ENCODE data around the gene GJB4.
"Not testable (repeated sequence)": the region's sequence is repeated elsewhere in the genome, so short reads cannot be mapped to it uniquely, and the experiment has no call there.

Gene GJB4

DNA sequence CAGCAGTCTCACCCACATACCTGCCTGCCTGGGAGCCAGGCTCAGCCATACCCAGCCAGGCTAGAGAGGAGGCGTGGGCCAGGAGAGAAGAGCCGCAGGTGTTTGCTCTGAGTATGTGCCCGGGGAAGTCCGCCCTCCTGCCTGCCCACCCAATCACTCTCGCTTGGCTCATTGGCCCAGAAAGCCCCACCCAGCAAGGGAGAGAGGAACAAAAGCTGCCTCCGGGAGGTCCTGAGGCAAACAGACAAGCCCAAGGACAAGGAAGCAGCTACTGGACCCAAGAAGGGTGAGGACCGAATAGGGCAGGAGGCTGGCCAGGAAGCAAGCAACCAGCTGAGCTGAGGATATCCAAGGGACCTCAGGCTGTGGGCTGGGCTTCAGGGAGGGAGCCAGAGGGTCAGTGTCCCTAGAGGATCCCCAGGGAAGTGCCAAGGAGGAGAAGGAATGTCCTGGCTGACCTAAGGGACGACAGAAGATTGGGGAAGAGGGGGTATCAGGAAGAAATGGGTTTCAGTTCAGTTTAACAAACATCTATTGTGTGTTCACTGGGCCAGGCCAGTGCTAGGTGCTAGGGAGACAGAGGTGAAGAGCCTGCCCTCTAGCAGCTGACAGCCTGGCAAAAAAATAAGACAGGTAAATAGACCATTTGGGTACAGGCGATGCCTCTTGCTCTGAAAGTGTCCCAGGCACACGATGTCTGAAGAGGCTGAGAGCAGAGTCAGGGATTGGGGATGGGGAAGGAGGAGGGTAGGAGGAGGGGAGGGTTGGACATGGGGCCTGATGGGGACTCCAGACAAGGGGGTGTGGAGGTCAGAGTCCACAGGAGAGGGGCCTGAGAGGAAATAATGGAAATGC, at the start of gene GJB4:
Gene GJB4 (plus strand): TSS at position 238 of the 855 bp plus-strand sequence. CDS start 1,515 bp downstream, outside the sequence.
- no peak for DNase-seq

DNA sequence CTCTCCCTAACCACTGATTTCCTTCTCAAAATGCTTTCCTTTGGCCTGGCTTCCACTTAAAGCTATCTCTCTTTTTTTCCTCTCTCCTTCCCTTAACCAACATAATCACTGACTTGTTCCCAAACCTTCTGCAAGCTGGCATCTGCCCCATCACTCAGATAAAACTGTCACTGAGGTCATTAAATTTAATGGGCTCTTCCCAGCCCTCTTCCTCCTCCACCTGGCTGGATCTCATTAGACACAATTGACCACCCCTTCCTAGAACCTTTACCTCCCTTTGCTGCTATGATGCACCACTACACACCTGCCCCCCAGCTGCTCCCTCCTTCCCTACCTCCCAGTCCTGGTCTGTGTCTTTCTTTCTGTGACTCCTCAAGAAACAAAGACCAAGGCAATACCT, 48.7 kb upstream of the GJB4 start:
- DNase-seq: no peak

DNA sequence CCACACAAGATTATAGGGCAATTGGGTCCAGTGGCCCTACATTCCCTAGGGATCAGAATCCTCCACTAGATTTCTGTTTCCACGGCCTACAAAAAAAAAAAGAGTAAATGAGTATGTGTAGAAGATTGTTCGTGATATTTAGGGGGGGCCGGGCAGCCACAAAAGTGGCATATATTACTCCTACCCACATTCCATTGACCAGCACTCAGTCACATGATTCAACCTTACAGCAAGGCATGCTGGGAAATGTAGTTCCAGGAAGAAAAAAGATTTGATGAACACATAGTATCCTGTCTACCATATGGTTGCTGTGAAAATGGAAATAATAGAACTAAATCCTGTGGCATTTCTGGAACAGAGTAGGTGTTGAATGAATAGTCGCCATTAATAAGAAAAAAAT, 48.1 kb upstream of the GJB4 start:
- DNase-seq: no peak

- no peak for DNase-seq
Observed at GRCh38 chr1:34712007-34712688, 47.4 kb upstream of the GJB4 start.

DNA sequence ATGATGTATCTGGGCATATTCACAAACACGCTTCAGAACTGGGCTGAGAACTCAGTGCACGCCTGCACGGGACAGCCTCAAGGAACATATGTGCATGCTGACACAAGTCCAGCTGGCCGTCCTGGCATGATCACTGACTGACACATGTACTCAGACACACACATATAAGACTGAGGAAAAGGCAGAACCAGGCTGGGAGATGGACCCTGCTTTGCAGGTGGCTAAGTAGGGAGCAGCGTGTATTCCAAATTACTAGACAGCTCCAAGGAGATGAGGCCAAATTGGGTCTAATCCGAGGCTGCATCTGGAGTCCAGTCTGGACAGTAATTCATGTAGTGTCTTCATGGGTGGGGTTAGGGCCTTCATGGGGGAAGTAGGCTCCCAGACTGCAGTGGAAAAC, 46.1 kb upstream of the GJB4 start:
- DNase-seq: no peak

GRCh38 chr1:34714386-34714785, 45.2 kb upstream of the GJB4 start:
- no peak for DNase-seq

- no peak for DNase-seq
Observed at GRCh38 chr1:34715139-34715538, 44.4 kb upstream of the GJB4 start.

DNA sequence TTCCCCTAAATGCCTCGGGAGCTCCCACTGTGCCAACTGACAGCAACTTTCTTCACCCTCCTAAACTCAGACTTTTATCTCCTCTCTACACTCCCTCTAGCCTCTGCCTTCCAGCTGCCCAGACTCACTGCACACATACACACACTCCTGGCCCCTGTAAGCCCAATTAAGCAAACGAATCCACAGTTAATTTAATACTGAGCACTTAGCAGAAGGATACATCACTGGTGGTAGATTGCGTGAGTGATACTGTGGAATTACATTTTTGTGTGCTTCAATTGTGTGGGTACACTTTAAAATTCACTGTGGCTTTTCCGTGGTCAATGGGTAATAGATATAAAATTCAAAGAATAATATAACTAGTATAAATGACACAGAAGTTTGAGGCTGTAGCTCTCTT, 38.3 kb upstream of the GJB4 start:
- DNase-seq: no peak

DNA sequence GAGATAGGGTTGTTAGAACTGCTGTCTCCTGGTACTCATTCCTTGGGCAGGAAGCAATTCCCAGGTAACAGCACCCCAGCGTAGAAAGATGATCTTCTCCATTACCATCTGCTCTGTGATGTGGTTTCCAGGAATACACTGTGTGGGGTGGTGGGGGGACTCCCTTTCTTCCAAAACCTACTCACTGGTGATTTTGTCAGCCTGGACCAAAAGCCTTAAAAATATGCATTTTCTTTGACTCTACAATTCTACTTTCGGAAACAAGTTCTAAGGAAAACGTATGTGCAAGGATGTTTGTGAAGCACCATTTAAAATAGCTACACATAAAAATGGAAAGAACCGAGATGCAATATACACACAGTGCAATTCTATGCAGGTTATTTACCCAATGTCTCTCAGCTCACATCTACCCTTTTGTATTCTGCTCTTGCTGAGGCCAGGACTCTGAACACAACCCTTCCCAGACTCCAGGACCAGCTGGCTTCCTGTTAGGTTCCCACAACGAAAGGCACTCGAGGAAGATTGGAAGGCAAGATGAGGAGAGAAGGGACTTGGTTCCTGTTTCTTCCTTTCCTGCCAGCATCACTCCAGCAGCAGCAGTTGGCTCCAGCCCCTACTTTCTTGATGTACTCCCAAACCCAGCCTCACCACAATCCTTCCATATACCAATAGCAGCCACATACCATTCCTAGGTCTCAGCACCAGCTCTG, 37.7 kb upstream of the GJB4 start:
- DNase-seq: no peak

DNA sequence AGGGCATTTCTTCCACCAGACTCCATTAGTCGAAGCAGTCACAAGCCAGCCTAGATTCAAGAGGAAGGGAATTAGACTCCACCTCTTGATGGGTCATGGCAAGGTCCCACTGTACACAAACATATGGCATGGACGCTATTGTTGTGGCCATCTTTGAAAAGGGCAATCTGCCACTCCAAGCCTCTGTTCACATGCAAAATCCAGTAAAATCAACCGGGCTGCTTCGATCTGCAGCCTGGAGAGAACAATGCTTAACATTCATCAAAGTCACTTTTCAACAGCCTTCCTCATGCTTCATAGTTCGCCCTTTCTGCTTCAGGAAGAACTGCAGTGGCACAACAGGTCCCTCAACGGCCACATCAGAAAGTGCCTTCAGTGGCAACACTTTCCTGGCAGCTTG, 32.7 kb upstream of the GJB4 start:
- DNase-seq: no peak

GRCh38 chr1:34730485-34730884, 29.1 kb upstream of the GJB4 start:
- no peak for DNase-seq

GRCh38 chr1:34732831-34733230, 26.7 kb upstream of the GJB4 start:
- not testable (repeated sequence) for DNase-seq

- DNase-seq: no peak
Observed at GRCh38 chr1:34736692-34737091, 22.8 kb upstream of the GJB4 start.

DNA sequence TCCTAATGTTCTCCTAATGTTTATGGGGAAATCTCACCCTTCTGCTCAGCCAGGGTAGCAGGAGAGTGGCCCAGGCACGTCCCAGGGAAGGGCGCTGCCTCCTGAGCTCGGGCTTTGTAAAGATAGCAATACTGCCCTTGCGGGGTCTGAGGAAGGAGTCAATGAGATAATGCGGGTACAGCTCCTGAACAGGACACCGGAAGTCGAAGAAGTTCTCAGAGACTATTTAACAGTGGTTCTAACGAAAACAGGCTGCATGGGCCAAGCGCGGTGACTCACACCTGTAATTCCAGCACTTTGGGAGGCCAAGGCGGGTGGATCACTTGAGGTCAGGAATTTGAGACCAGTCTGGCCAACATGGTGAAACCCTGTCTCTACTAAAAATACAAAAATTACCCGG, 22.3 kb upstream of the GJB4 start:
- not testable (repeated sequence) for DNase-seq

DNA sequence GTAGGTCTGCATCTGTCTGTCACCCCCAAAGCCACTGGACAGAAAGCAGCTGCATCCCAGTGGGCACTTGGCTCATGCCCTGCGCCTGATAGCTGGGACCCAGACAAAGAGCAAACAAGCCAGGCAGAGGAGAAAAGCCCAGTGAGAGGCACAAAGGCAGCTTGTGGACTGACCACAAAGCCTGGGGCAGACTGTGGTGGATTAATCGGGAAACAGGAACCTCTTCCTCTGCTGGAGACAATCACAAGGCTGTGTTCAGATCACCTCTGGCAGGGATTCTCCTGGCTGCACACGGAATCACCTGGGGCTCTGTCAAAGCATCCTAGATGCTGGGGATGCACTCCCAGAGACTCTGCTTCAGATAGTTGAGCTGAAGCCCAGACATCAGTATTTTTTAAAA, 19.9 kb upstream of the GJB4 start:
- no peak for DNase-seq

DNA sequence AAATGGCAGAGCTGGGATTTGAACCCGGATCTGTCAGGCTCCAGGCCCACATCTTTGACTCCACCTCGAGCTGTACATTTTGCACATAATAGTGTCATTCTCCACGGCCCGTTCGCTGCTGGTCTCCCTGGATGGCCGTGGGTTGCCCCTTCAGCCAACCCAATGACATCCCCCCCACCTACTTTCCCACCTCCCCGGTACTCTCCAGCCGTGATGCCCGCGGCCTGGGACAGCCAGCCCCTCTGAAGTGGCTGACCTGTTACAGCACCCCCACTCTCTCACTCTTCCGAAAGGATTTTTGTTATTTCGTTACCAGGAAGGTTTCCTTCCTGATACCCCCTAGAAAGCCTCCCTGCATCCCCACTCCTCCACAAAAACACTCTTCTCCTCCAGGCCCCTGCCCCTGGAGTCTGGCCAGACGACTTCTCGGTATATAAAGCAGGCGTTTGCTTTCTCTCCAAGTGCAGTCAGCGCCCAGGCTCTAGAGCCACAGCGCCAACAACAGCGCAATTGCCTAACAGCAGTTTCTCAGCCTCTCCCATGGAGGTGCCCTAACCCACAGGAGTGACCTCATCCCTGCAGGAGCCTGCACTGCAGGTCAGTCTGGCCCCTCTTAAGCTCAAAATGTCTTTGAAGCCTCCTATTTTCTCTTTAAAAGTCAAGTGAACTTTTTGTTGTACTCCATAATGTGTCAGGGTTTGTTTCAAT, 19.2 kb upstream of the GJB4 start:
- DNase-seq: no peak

DNA sequence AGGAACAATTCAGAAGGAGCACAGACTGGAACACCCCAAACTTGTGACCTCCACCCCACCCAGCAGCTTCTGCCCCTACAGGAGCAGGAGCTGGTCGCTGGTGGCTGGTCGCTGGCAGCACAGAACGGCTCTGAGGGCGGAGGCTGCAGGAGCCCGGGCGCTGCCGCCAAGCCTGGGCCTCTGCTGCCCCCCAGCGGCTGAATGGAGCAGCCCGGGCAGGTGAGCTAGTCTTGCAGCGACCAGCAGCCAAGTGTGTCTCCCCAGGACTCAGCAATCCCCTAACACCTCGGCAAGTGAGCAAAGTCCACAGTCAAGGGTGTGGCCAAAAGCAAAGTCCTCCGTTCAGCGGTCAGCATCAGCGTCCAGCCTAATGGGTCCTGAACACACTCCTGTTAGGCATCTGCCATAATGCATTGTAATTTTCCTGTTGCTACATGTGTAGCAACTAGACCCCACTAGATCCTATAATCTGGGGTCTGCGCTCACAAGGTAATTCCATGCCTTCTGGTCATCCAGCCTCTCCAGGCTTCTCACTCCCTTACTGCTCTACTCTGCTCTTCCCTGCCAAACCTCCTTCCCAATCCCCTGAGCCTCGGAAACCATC, 16.8 kb upstream of the GJB4 start:
- DNase-seq: peak; percentile 47

DNA sequence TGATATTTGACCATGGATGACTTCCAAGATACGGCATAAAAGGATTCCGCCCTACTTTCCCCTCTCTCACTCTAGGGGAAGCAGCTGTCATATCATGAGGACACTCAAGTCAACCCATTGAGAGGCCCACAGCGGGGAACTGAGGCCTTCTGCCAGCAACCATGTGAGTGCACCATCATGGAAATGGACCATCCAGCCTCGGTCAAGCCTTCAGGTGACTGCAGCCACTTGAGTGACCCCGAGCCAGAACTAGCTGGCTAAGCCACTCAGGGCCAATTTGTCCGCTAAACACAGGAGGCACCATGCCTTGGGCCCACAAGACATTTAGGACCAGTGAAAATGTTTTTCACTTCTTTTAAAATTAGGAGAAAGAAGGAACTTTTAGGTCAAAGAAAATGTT, 15.8 kb upstream of the GJB4 start:
- DNase-seq: peak; percentile 5

DNA sequence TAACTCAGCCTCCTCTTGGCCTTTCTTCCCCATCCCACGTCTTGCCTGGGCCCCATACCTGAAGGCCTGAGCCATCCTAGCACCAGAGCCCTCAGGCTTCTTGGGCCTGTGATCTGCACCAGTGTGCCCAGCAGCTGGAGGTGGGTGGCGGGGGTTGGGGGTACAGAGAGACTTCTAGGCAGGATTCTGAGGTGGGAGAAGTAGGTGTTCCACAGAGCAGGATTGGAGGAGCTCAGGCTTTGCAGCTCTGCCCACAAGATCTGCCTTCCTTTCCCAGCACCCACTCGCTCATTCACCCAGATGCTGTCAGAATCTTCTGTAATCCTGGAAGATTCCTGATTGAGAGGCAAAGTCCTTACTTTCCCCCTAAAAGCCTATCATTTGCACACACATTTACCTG, 14.7 kb upstream of the GJB4 start:
- DNase-seq: no peak

GRCh38 chr1:34745666-34746065, 13.9 kb upstream of the GJB4 start:
- no peak for DNase-seq

DNA sequence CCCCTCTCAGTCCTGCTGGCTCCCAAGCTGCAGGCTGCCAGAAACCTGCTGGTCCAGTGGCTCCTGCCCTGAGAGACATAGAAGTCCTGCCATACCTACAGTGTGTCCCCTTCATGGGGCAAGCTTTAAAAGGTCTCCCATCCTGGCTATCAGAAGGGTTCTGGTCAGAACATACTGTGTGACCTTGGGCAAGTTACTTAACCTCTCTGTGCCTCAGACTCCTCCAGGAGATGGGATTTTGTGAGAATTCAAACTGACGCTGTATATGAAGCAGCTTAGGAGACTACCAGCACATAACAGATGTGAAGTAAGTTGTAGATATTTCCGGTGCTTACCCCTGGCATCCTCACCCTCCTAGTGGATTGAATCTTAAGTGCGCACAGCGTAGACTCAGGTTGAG, 13.4 kb upstream of the GJB4 start:
- DNase-seq: no peak

GRCh38 chr1:34746785-34747637, 12.5 kb upstream of the GJB4 start:
- DNase-seq: no peak
